Measurements from ENCODE around the gene ZSCAN29. TPM values are rescaled to one million over a fixed set of nuclear protein-coding genes. Genes with fewer than 3 reads are reported as not detected.

ZSCAN29 gene
- total RNA-seq, 1 experiment from 2014 or later, result 36.3 TPM

- Histone ChIP-seq H3K79me2 (ENCODE audit: low read depth) (peaks cover 19% of the 10 kb centered on the region), H3K9me2 (ENCODE audit: insufficient read depth) (no peaks in the 10 kb centered on the region), H3K36me3 (ENCODE audit: low read depth) (no peaks in the 10 kb centered on the region), H3K9me3 (ENCODE audit: insufficient read depth, low read depth) (no peaks in the 10 kb centered on the region), H3K4me2 (peak within 1 kb of the TSS; percentile 85), H3K27me3 (ENCODE audit: insufficient read depth, low read depth) (no peaks in the 10 kb centered on the region), H3K27ac (peak within 1 kb of the TSS; percentile 62), H3K4me3 (peak within 1 kb of the TSS; percentile 86), H3F3A (ENCODE audit: insufficient read depth, low read depth) (no peaks in the 10 kb centered on the region), H2AFZ (peak within 1 kb of the TSS; percentile 96), H4K20me1 (ENCODE audit: insufficient read depth) (no peaks in the 10 kb centered on the region; the same call in 1 of the 2 replicates), H3K4me1 (replicated peaks; ENCODE audit: insufficient read depth) (peaks cover 17% of the 10 kb centered on the region)
- BruUV-seq (replicated peaks), result TSS peak; percentile 52
- TF ChIP-seq, protein P1, sequence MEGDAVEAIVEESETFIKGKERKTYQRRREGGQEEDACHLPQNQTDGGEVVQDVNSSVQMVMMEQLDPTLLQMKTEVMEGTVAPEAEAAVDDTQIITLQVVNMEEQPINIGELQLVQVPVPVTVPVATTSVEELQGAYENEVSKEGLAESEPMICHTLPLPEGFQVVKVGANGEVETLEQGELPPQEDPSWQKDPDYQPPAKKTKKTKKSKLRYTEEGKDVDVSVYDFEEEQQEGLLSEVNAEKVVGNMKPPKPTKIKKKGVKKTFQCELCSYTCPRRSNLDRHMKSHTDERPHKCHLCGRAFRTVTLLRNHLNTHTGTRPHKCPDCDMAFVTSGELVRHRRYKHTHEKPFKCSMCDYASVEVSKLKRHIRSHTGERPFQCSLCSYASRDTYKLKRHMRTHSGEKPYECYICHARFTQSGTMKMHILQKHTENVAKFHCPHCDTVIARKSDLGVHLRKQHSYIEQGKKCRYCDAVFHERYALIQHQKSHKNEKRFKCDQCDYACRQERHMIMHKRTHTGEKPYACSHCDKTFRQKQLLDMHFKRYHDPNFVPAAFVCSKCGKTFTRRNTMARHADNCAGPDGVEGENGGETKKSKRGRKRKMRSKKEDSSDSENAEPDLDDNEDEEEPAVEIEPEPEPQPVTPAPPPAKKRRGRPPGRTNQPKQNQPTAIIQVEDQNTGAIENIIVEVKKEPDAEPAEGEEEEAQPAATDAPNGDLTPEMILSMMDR (conservative IDR thresholded peaks at IDR 0.05), result no peak
- TF ChIP-seq EZH2 (IDR thresholded peaks at IDR 0.05; ENCODE audit: low read depth), result no peak
- DNase-seq, result peak; percentile 85 to 87
- CTCF ChIA-PET, result no interaction called here
- POLR2A ChIA-PET (ENCODE audit: unreplicated experiment), result interaction anchor here (0.7 kb wide), 1 partner anchor 106 kb away, joined by 7 read pairs; no protein-coding TSS in a partner anchor
- intact Hi-C loops (cut with micrococcal nuclease; ENCODE audit: unreplicated experiment), result no loop called here
Measured at GRCh38 chr15:43329960-43330779, 40.7 kb downstream of the ZSCAN29 start, which contains the start of gene LCMT2. TSS of gene LCMT2 (minus strand) at chr15:43330573. CDS start at chr15:43330489, 84 bp downstream.

DNA sequence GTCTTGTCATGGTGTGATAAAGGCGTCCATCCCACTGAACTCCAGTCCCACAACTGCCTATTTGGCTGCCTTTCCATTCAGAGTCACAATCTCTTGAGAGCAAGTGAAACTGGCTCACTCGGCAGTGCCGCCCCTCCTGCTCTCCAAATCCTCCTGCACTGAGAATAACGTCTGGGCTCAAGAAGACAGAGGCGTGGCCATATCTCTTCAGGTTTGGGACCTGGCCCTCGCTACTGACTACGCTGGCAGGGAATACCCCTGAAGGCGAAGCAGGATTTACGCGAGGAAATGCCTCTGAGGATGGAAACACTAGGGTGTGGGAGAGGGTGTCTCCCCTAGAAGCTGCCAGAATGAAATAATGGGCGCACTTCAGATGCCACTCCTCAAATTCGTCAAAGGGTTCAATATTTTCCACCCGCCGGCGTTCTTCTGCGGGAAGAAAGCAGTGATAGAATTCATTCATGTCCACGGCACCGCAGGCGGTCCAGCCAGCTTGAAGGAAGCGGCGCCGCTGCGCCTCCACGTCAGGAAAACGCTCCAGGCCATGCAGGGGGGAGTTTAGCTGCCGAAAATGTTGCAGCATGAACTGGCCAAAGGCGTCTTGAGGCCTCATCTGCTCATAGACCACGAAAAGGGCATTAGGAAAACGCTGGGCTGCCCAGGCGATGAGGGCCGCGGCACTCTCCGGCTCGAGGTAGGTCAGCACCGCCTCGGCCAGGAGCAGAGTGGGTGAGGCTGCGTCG lies 41.5 kb downstream of the ZSCAN29 start:
- H3K4me2 ChIP-seq, result peak overlapping the region; percentile 85
- H3K36me3 ChIP-seq (ENCODE audit: low read depth), result no peaks in the 10 kb centered on the region
- no TSS peak for BruUV-seq (replicated peaks)
- ChIA-PET CTCF (no interaction called here), POLR2A (ENCODE audit: unreplicated experiment) (interaction anchor here (0.7 kb wide), 1 partner anchor 105 kb away, joined by 7 read pairs; no protein-coding TSS in a partner anchor)
- H3K27me3 ChIP-seq (ENCODE audit: insufficient read depth, low read depth), result no peaks in the 10 kb centered on the region
- H3K79me2 ChIP-seq (ENCODE audit: low read depth), result peaks cover 19% of the 10 kb centered on the region
- peak overlapping the region; percentile 96 for H2AFZ ChIP-seq
- peak overlapping the region; percentile 62 for H3K27ac ChIP-seq
- H4K20me1 ChIP-seq (ENCODE audit: insufficient read depth), result no peaks in the 10 kb centered on the region; the same call in 1 of the 2 replicates
- H3K9me3 ChIP-seq (ENCODE audit: insufficient read depth, low read depth), result no peaks in the 10 kb centered on the region
- TF ChIP-seq, protein P1 (conservative IDR thresholded peaks at IDR 0.05), result no peak
- no peak for TF ChIP-seq EZH2 (IDR thresholded peaks at IDR 0.05; ENCODE audit: low read depth)
- no peaks in the 10 kb centered on the region for H3K9me2 ChIP-seq (ENCODE audit: insufficient read depth)
- H3K4me1 ChIP-seq (replicated peaks; ENCODE audit: insufficient read depth), result peaks cover 17% of the 10 kb centered on the region
- intact Hi-C loops (cut with micrococcal nuclease; ENCODE audit: unreplicated experiment), result no loop called here
- no peaks in the 10 kb centered on the region for H3F3A ChIP-seq (ENCODE audit: insufficient read depth, low read depth)
- H3K4me3 ChIP-seq, result peak overlapping the region; percentile 86
- no peak for DNase-seq

DNA sequence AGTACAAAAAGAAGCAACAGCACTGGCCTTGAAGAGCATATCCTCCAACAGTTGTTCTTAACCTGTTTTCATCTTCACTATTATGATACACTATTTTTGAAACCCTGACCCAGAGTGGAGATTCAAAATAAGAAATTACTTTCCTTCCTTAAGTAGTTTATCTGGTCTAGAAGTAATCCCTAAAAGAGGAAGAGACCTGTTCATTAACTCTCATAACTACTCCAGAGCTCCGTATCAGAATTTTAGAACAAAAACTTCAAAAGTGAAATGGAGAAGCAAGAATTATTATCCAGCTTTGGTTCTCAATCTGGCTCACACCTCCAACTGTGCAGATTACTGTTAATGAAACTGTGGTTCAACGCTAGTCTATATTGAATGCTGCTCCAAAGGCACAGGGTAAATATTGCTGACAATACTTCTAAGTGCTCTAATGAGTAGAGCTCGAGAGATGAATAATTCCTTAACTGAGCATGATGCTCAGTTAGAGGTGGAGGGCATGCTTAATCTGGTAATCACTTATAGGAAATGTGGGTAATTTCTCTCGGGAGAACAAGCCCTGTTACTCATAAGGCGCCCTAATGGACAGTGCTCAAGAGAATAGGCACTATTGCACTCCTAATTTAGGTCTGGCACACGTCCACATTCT lies 45.7 kb downstream of the ZSCAN29 start:
- no peaks in the 10 kb centered on the region for H3K36me3 ChIP-seq (ENCODE audit: low read depth)
- DNase-seq, result no peak
- TF ChIP-seq EZH2 (IDR thresholded peaks at IDR 0.05; ENCODE audit: low read depth), result no peak
- TF ChIP-seq, protein P1 (conservative IDR thresholded peaks at IDR 0.05), result no peak
- no peak overlapping the region for H3K27ac ChIP-seq
- H3K9me3 ChIP-seq (ENCODE audit: insufficient read depth, low read depth), result no peaks in the 10 kb centered on the region
- no peaks in the 10 kb centered on the region; the same call in 1 of the 2 replicates for H3K9me2 ChIP-seq (ENCODE audit: insufficient read depth)
- no peaks in the 10 kb centered on the region; the same call in 1 of the 2 replicates for H4K20me1 ChIP-seq (ENCODE audit: insufficient read depth)
- H3F3A ChIP-seq (ENCODE audit: insufficient read depth, low read depth), result no peaks in the 10 kb centered on the region
- H3K79me2 ChIP-seq (ENCODE audit: low read depth), result peaks cover 19% of the 10 kb centered on the region
- ChIA-PET POLR2A (ENCODE audit: unreplicated experiment) (interaction anchor here (0.7 kb wide), 1 partner anchor 238 kb away, joined by 8 read pairs; no protein-coding TSS in a partner anchor), CTCF (no interaction called here)
- H3K4me3 ChIP-seq, result no peak overlapping the region
- BruUV-seq (replicated peaks), result no TSS peak
- peaks cover 10% of the 10 kb centered on the region for H3K4me1 ChIP-seq (replicated peaks; ENCODE audit: insufficient read depth)
- no peak overlapping the region for H2AFZ ChIP-seq
- intact Hi-C loops (cut with micrococcal nuclease; ENCODE audit: unreplicated experiment), result no loop called here
- H3K27me3 ChIP-seq (ENCODE audit: insufficient read depth, low read depth), result no peaks in the 10 kb centered on the region
- no peak overlapping the region for H3K4me2 ChIP-seq

Data from PC-9 (cell line).